A673 (cell line): ENCODE measurements around the gene ZKSCAN3.

Experiments
- CTCF ChIP-seq: fragments of 300-800, 200-600 bp; sonication (generic); conservative IDR thresholded peaks from 2 replicates; pipeline ENCODE4 v1.5.1; 2017; ENCODE audit warnings: low read depth, mild to moderate bottlenecking, antibody characterized with exemption, low read length, moderate library complexity, mixed read lengths
- EZH2 ChIP-seq: fragments of 200-600 bp; sonication (generic); IDR thresholded peaks from 2 replicates; pipeline ENCODE4 v1.6.1; 2017; ENCODE audit warnings: borderline replicate concordance, low read depth, mild to moderate bottlenecking, mixed read lengths, antibody characterized with exemption, low read length; ENCODE audit not compliant: poor library complexity, severe bottlenecking

GRCh38 chr6:28399350-28400121, 49.8 kb downstream of the ZKSCAN3 start, which contains the start of gene ZSCAN12:
- TF ChIP-seq CTCF (peak; percentile 76), EZH2 (no peak)
